Measurements from ENCODE around the gene EN2.

DNA sequence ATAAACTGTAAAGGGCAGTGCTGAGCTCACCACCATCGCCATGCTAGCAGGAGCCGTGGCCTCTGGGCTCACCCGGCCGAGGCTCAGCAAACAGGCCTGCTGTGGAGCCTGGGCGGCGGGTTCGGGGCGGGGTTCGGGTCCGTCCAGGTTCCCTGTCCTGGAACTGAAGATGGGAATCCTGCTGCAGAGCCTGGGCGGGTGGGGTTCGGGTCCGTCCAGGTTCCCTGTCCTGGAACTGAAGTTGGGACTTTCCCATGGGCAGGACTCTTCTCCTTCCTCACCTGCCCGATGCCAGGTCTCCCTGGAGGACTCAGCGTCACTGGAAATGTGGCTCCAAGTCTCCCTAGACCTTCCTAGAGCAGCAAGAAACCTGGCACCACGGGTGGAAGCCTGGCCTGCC lies 36.6 kb downstream of the EN2 start:
- TF ChIP-seq, protein P1, sequence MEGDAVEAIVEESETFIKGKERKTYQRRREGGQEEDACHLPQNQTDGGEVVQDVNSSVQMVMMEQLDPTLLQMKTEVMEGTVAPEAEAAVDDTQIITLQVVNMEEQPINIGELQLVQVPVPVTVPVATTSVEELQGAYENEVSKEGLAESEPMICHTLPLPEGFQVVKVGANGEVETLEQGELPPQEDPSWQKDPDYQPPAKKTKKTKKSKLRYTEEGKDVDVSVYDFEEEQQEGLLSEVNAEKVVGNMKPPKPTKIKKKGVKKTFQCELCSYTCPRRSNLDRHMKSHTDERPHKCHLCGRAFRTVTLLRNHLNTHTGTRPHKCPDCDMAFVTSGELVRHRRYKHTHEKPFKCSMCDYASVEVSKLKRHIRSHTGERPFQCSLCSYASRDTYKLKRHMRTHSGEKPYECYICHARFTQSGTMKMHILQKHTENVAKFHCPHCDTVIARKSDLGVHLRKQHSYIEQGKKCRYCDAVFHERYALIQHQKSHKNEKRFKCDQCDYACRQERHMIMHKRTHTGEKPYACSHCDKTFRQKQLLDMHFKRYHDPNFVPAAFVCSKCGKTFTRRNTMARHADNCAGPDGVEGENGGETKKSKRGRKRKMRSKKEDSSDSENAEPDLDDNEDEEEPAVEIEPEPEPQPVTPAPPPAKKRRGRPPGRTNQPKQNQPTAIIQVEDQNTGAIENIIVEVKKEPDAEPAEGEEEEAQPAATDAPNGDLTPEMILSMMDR (conservative IDR thresholded peaks at IDR 0.05; ENCODE audit: low read length) = no peak
- TF ChIP-seq EZH2phosphoT487 (IDR thresholded peaks at IDR 0.05; ENCODE audit: borderline replicate concordance, low read depth, low read length) = no peak

Measured in OCI-LY7 (cell line).